DOHH2 (cell line): ENCODE data around the gene SAMD8.

Source experiments
- H3F3A ChIP-seq: fragments of 200-600 bp; sonication (generic), shearing (Covaris generic); 2 replicates; pipeline ENCODE4 v1.6.0; 2016; ENCODE audit warnings: antibody characterized with exemption, mild to moderate bottlenecking; ENCODE audit not compliant: control insufficient read depth, insufficient read depth
- H3K27ac ChIP-seq: fragments of 200-600 bp; sonication (generic); 2 replicates; pipeline ENCODE4 v1.5.1; 2014; ENCODE audit warnings: low read depth, mild to moderate bottlenecking, low read length, moderate library complexity
- H3K27me3 ChIP-seq: fragments of 200-600 bp; sonication (generic); 2 replicates; pipeline ENCODE4 v1.6.1; 2014; ENCODE audit warnings: mild to moderate bottlenecking, low read length, mixed read lengths; ENCODE audit not compliant: control insufficient read depth
- H3K36me3 ChIP-seq: fragments of 200-600 bp; sonication (generic); 2 replicates; pipeline ENCODE4 v1.6.1; 2014; ENCODE audit warnings: mild to moderate bottlenecking, low read length, moderate library complexity, mixed read lengths; ENCODE audit not compliant: control insufficient read depth
- H3K4me1 ChIP-seq: fragments of 200-600 bp; sonication (generic); 2 replicates; pipeline ENCODE4 v1.6.1; 2014; ENCODE audit warnings: mild to moderate bottlenecking, low read length, mixed read lengths; ENCODE audit not compliant: control insufficient read depth
- H3K4me2 ChIP-seq: fragments of 200-600 bp; sonication (generic); 2 replicates; pipeline ENCODE4 v1.6.0; 2014; ENCODE audit warnings: mild to moderate bottlenecking, low read length, moderate library complexity
- H3K4me3 ChIP-seq: fragments of 200-600 bp; sonication (generic); 2 replicates; pipeline ENCODE4 v1.5.1; 2014; ENCODE audit warnings: mild to moderate bottlenecking, low read length, mixed read lengths
- H3K79me2 ChIP-seq: fragments of 200-600 bp; sonication (generic); 2 replicates; pipeline ENCODE4 v1.6.1; 2014; ENCODE audit warnings: mild to moderate bottlenecking, low read length, mixed read lengths; ENCODE audit not compliant: control insufficient read depth
- H3K9me2 ChIP-seq: fragments of 200-600 bp; sonication (generic); replicated peaks from 2 replicates; pipeline ENCODE4 v1.6.1; 2014; ENCODE audit warnings: mild to moderate bottlenecking, low read length, mixed read lengths; ENCODE audit not compliant: control insufficient read depth
- H3K9me3 ChIP-seq: fragments of 200-600 bp; sonication (generic); 2 replicates; pipeline ENCODE4 v1.6.1; 2014; ENCODE audit warnings: antibody characterized with exemption, low read length, mixed read lengths; ENCODE audit not compliant: control insufficient read depth, insufficient read depth
- H4K20me1 ChIP-seq: fragments of 200-600 bp; sonication (generic); 2 replicates; pipeline ENCODE4 v1.6.0; 2014; ENCODE audit warnings: low read depth, mild to moderate bottlenecking, antibody characterized with exemption, low read length, moderate library complexity; ENCODE audit not compliant: control insufficient read depth, insufficient read depth
- EZH2phosphoT487 ChIP-seq: fragments of 200-600 bp; sonication (generic); IDR thresholded peaks from 2 replicates; pipeline ENCODE4 v1.6.1; 2017; ENCODE audit warnings: borderline replicate concordance, mild to moderate bottlenecking, antibody characterized with exemption, low read length, moderate library complexity, mixed read lengths
- TF ChIP-seq, protein P1 (sequence below): fragments of 200-600 bp; sonication (generic); IDR thresholded peaks from one replicate; pipeline ENCODE4 v1.5.1; 2014; ENCODE audit warnings: antibody characterized with exemption, mild to moderate bottlenecking, low read depth, low read length; ENCODE audit not compliant: poor library complexity, severe bottlenecking

Gene SAMD8

DNA sequence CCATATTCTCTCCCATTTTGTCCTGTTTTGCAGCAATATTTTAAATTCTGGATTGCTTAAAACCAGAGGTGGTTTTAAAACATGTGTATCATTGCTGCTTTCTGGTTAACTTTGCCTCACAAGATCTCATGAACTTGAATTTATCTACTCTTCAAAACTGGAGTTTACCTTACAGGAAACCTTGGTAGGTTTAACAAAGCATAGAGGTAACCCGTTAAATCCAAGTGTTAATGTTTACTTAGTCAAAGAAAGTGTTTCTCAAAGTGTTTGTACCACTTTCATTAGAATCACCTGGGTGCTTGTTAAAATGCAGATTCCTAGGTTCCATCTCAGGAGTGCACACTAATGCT, 55.1 kb downstream of the SAMD8 start:
- Histone ChIP-seq H3K9me2 (no peaks in the 10 kb centered on the region), H3K27me3 (no peaks in the 10 kb centered on the region), H3K27ac (no peak overlapping the region), H3K4me3 (no peak overlapping the region), H3K4me2 (no peak overlapping the region), H4K20me1 (no peaks in the 10 kb centered on the region), H3K79me2 (no peaks in the 10 kb centered on the region), H3K4me1 (peaks cover 7% of the 10 kb centered on the region), H3K9me3 (no peaks in the 10 kb centered on the region), H3K36me3 (peaks cover 16% of the 10 kb centered on the region), H3F3A (no peaks in the 10 kb centered on the region)
- TF ChIP-seq, protein P1, sequence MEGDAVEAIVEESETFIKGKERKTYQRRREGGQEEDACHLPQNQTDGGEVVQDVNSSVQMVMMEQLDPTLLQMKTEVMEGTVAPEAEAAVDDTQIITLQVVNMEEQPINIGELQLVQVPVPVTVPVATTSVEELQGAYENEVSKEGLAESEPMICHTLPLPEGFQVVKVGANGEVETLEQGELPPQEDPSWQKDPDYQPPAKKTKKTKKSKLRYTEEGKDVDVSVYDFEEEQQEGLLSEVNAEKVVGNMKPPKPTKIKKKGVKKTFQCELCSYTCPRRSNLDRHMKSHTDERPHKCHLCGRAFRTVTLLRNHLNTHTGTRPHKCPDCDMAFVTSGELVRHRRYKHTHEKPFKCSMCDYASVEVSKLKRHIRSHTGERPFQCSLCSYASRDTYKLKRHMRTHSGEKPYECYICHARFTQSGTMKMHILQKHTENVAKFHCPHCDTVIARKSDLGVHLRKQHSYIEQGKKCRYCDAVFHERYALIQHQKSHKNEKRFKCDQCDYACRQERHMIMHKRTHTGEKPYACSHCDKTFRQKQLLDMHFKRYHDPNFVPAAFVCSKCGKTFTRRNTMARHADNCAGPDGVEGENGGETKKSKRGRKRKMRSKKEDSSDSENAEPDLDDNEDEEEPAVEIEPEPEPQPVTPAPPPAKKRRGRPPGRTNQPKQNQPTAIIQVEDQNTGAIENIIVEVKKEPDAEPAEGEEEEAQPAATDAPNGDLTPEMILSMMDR, result no peak
- no peak for TF ChIP-seq EZH2phosphoT487

DNA sequence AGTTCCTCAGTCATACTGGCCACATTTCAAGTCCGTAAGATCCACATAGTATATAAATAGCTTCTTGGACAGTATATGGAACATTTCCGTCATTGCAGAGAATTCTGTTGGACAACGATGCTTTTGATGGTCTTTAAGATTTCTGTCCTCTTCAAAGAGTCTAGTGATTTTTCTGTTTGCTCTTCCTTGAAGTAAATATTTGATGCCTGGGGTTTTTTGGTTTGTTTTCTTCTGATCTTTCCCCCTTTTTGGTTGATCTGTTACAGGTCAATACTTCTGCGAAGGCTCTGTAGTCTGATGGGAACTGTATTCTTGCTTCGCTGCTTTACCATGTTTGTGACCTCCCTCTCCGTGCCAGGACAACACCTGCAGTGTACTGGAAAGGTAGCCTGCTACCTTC, 56.8 kb downstream of the SAMD8 start:
- Histone ChIP-seq H3K4me2 (no peak overlapping the region), H3K4me3 (no peak overlapping the region), H3K27me3 (no peaks in the 10 kb centered on the region), H3K36me3 (peaks cover 16% of the 10 kb centered on the region), H3K9me3 (no peaks in the 10 kb centered on the region), H4K20me1 (no peaks in the 10 kb centered on the region), H3K79me2 (no peaks in the 10 kb centered on the region), H3K27ac (no peak overlapping the region), H3F3A (no peaks in the 10 kb centered on the region), H3K4me1 (peaks cover 7% of the 10 kb centered on the region), H3K9me2 (no peaks in the 10 kb centered on the region)
- TF ChIP-seq, protein P1, result no peak
- no peak for TF ChIP-seq EZH2phosphoT487

DNA sequence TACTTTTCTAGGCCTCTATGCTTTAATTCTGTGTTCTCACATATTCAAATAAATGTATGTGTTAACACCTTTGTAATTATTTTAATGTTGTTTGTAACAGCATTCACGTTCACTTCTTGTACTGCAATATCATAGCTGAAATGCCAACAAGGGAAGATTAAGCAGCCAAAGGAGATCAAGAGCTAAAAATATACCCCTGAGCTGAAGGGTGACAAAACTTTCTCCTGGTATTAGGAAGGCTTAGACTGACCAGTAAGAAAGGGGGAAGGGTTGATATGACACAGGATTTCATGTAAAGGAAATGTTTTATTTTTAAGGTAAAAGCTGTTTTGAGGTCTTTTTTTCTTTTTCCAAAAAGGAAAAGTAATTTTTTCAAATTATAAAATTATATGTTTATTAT, 58.8 kb downstream of the SAMD8 start:
- no peaks in the 10 kb centered on the region for H3K9me3 ChIP-seq
- H3K4me1 ChIP-seq, result peaks cover 7% of the 10 kb centered on the region
- H3K4me2 ChIP-seq, result no peak overlapping the region
- H3K36me3 ChIP-seq, result peaks cover 21% of the 10 kb centered on the region
- no peak overlapping the region for H3K4me3 ChIP-seq
- no peaks in the 10 kb centered on the region for H3K9me2 ChIP-seq
- no peaks in the 10 kb centered on the region for H3K79me2 ChIP-seq
- no peaks in the 10 kb centered on the region for H4K20me1 ChIP-seq
- no peaks in the 10 kb centered on the region for H3F3A ChIP-seq
- no peak overlapping the region for H3K27ac ChIP-seq
- TF ChIP-seq EZH2phosphoT487, result no peak
- TF ChIP-seq, protein P1, result no peak
- H3K27me3 ChIP-seq, result no peaks in the 10 kb centered on the region

DNA sequence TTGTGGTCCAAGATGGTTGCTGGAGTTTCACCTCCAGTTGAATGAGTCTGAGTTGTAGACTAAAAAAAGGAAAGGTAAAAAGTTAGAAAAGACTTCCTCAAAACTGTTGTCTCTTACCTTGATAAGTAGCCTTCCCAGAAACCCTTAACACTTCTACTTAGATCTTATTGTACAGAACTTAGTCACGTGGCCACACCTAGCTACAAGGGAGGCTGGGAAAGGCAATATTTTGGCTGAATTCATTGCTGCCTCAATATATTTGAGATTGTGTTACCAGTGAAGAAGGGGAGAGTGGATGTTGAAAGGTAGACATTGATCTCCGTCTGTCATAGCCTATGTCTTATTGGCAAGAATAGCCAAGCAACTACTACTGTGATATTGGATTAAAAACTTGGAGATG, 63.6 kb downstream of the SAMD8 start:
- Histone ChIP-seq H3K9me2 (no peaks in the 10 kb centered on the region), H3K36me3 (peaks cover 27% of the 10 kb centered on the region), H3K4me3 (no peak overlapping the region), H3F3A (no peaks in the 10 kb centered on the region), H3K9me3 (no peaks in the 10 kb centered on the region), H3K27ac (no peak overlapping the region), H3K4me1 (no peaks in the 10 kb centered on the region), H3K27me3 (no peaks in the 10 kb centered on the region), H4K20me1 (no peaks in the 10 kb centered on the region), H3K4me2 (no peak overlapping the region), H3K79me2 (no peaks in the 10 kb centered on the region)
- TF ChIP-seq EZH2phosphoT487, result no peak
- TF ChIP-seq, protein P1, result no peak
